Activated T-cell treated with anti-CD3 and anti-CD28 coated beads for 24 hours (primary cell): ENCODE measurements around the gene NSL1.
A peak's percentile ranks its signal among the peaks of the same experiment; 100 is the strongest.
"Not testable (repeated sequence)": the region's sequence is repeated elsewhere in the genome, so short reads cannot be mapped to it uniquely, and the experiment has no call there.

Experiments used
- DNase-seq: peaks from one replicate; pipeline ENCODE4 v3.0.0-alpha.2; 2020; ENCODE audit warnings: low read depth

NSL1 gene

GRCh38 chr1:212783976-212784375 is 7.6 kb downstream of the NSL1 start:
- DNase-seq: no peak

GRCh38 chr1:212782422-212783154 is 9.0 kb downstream of the NSL1 start:
- DNase-seq: no peak

- DNase-seq: no peak
Measured at GRCh38 chr1:212781225-212781624, 10.4 kb downstream of the NSL1 start.

GRCh38 chr1:212780759-212781158 is 10.8 kb downstream of the NSL1 start:
- DNase-seq: no peak

DNA sequence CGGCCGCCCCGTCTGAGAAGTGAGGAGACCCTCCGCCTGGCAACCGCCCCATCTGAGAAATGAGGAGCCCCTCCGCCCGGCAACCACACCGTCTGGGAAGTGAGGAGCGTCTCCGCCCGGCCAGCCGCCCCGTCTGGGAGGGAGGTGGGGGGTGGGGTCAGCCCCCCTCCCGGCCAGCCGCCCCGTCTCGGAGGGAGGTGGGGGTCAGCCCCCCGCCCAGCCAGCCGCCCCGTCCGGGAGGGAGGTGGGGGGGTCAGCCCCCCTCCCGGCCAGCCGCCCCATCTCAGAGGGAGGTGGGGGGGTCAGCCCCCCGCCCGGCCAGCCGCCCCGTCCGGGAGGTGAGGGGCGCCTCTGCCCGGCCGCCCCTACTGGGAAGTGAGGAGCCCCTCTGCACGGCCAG is 12.5 kb downstream of the NSL1 start:
- not testable (repeated sequence) for DNase-seq

DNA sequence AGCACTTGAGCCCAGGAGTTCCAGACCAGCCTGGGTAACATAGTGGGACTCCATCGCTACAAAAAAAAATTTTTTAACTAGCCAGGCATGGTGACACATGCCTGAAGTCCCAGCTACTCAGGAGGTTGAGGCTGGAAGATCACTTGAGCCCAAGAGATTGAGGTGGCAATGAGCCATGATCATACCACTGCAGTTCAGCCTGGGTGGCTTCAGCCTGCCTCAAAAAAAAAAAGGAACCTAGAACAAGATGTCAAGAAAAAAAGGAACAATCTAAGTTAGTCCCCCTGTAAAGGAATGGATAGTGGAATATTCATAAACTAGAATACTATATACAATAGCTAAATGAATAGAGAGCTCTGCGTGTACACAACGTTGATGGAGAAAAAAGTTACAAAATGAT is 14.4 kb downstream of the NSL1 start:
- no peak for DNase-seq

DNA sequence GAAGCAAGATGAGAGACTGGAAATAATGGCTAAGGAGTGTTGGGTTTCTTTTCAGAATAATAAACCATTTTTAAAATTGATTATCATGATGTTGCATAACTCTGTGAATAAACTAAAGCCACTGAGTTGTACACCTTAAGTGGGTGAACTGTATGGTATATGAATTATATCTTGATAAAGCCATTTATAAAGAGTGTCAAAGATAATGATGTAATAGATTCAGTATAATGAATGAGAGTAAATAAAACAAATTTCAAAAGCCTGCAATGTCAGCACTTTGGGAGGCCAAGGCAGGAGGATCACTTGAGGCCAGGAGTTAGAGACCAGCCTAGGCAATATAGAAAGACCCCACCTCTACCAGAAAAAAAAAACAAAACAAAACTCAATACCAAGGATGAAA is 16.3 kb downstream of the NSL1 start:
- no peak for DNase-seq

DNA sequence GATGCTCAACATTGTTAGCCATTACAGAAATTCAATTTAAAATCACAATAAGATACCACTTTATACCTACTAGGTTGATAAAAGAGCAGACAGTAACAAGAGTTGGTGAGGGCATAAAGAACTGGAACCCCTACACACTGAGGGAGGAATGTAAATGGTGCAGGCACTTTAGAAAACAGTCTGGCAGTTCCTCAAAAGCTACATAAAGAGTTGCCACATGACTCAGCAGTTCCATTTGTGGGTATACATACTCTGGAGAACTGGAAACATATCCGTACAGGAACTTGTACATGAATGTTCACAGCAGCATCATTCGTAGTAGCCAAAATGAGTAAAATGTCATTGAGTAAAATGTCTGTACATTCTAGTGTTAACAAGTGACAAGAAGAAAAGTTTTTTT is 17.0 kb downstream of the NSL1 start:
- DNase-seq: no peak

- DNase-seq: no peak
Measured at GRCh38 chr1:212773011-212773410, 18.6 kb downstream of the NSL1 start.

DNA sequence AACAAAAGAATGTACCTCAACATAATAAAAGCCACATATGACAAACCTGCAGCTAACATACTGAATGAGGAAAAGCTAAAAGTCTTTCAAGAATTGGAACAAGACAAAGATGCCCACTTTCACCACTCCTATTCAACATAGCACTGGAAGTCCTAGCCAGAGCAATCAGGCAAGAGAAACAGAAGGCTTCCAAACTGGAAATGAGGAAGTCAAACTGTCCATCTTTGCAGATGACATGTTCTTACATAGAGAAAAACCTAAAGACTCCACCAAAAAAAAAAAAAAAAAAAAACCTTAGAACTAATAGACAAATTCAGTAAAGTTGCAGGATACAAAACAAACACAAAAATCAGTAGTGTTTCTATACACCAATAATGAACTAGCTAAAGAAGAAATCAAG is 20.2 kb downstream of the NSL1 start:
- DNase-seq: no peak

DNA sequence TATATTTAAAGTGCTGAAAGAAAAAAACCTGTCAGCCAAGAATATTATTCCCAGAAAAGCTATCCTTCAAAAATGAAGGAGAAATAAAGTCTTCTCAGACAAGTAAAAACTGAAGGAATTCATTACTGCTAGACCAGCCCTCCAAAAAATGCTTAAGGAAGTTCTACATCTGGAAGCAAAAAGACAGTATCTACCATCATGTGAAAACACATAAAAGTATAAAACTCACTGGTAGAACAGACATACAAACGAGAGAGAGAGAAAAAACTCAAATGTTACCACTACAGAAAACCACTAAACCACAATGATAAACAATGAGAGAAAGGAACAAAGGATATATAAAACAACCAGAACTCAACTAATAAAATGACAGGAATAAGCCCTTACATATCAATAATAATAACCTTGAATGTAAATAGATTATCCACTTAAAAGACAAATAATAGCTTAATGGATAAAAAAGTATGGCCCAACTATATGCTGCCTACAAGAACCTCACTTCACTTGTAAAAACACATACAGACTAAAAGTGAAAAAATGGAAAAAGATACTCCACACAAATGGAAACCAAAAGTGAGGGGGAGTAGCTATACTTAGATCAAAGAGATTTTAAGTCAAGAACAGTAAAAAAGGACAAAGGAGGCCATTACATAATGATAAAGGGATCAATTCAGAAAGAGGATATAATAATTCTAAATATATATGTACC is 22.0 kb downstream of the NSL1 start:
- no peak for DNase-seq

- DNase-seq: not testable (repeated sequence)
Measured at GRCh38 chr1:212766825-212767224, 24.8 kb downstream of the NSL1 start.

- DNase-seq: not testable (repeated sequence)
Measured at GRCh38 chr1:212764718-212765281, 26.8 kb downstream of the NSL1 start.

DNA sequence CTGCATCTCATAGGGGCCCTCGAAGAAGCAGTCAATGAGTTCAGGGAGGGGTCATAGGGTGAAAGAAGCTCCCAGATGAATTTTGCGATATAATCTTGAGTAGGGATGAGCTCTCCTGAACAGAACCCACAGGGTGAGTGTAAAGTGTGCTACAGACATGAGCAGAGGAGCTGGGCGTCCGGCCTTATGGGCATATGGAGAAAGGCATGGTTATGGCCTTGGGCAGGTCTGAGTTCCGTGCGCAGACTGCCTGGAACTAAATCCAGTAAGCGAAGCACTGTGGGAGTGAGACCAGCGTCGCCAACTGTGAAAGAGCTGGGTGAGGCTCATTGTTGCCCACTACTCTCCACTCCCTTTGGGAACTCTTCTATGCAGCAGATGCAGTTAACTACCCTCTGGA is 28.7 kb downstream of the NSL1 start:
- no peak for DNase-seq

DNA sequence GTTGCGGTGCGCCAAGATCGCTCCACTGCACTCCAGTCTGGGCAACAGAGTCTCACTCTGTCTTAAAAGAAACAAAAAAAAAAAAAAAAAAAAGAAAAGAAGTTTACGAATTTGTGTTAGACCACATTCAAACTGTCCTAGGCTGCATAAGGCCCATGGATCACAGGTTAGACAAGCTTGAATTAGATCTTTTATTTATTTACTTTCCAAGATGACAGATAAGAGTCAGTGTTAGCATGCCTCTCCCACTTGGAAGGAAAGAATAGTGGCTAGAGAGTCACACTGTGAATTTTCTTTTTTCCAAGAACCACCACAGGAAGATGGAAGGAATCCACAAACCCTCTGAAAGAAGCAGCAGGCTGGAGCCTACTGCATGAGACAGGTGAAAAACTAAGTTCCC is 29.3 kb downstream of the NSL1 start:
- no peak for DNase-seq

GRCh38 chr1:212760126-212760823 is 31.3 kb downstream of the NSL1 start:
- DNase-seq: peak; percentile 29

GRCh38 chr1:212759683-212760082 is 31.9 kb downstream of the NSL1 start:
- DNase-seq: no peak

GRCh38 chr1:212754680-212755079 is 36.9 kb downstream of the NSL1 start:
- no peak for DNase-seq

- DNase-seq: no peak
Measured at GRCh38 chr1:212754193-212754592, 37.4 kb downstream of the NSL1 start.

DNA sequence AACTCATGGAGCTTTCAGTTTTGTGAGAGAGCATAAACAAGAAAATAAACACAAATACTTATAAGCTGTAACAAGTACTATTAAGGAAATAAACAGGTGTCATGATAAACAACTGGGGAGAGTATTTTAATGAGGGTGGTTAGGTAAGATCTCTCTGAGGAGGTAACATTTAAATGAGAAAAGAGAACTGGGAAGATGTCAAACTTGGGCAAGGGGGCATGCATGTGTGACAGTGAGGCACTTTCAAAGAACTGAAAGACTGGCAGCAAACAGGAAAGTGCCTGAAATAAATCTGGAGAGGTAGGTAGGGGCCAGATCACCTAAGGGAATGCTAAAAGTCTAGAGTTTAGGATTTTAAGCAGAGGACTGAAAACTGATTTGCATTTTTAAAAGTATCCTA is 37.8 kb downstream of the NSL1 start:
- no peak for DNase-seq

- DNase-seq: no peak
Measured at GRCh38 chr1:212752934-212753497, 38.6 kb downstream of the NSL1 start.

DNA sequence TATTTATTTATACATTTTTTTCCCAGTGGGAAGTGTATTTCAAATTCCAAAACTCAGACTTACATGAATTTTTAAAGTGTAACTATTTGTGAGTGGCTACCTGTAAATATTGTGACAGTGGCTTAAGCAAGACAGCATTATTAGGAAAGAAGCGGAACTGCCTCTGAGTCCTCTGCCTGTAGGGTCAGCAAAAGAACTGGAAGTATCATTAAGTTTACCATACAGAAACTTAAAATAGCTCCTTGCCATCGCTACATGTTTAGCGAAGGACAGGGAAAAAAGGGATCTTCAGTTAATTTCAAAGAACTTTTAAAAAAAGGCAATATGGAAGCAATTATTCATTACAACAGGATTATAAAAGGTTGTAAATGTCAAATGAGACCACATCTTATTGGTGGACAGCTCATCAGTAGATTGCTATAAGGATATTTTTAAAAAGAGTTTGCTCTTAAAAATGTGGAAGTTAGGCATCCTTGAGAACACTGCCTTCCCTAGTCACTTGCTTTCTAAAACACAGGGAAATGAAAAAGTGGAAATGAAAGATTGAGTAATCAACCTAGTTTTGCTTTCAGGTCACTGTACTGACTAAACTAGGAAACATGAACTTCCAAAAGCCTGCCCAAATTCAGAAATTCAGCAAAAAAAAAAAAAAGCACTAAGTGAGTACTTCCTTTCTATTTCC is 39.2 kb downstream of the NSL1 start:
- no peak for DNase-seq
